ENCODE data around the gene FRMD4A.
"Not testable (repeated sequence)": the region's sequence is repeated elsewhere in the genome, so short reads cannot be mapped to it uniquely, and the experiment has no call there.

FRMD4A gene

DNA sequence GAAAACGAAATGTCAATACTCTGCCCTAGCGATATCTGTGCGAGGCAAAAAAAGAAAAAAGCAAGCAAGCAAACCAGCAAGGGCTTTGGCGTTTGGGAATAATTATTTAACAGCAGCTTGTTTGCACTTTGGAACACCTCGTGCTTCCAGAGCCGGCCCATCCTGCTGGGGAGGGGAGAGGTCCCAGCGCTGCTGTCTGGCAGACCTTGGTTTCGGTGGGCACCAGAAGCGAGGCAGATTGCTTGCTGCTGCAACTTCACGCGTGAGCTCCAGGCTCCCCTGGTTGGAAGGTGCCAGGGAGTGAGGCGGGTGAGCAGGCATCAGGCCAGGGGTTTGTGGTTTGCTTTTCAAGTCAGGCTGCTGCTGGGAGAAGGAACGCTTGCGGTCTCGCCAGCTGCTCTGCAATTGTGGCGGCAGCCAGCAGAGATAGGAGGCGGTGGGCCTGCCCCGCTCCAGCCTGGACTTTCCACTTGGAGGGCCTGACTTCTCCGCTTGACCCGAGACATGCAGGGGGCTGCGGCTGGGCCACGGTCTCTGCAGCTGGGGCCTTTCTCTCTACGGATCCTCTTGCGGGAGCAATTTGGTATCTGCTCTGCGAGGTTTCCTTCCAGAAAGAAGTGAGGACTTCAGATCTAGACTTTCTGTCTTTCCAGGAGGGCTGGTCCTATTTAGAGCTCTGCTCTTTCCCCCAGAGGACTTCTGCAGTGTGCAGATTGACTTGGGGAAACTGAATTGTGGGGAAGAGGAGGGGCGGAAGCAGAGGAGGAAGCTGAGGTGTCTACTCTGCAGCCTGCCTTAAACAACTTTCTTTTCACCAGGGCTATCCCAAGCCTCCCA lies 612.6 kb downstream of the FRMD4A start:
- H3K4me2 ChIP-seq (ENCODE audit: low read depth, low read length), result peak overlapping the region; percentile 21; the same call in 1 of the 2 replicates
- no peak overlapping the region for H2AFZ ChIP-seq (ENCODE audit: low read length)
- H3K9ac ChIP-seq (ENCODE audit: low read length), result no peak overlapping the region
- H3K9me2 ChIP-seq (replicated peaks; ENCODE audit: insufficient read depth, low read length), result no peaks in the 10 kb centered on the region
- peak; percentile 42 for DNase-seq
- H3K79me2 ChIP-seq (ENCODE audit: low read length), result no peaks in the 10 kb centered on the region
- no peaks in the 10 kb centered on the region for H3K9me3 ChIP-seq (replicated peaks; ENCODE audit: insufficient read depth, low read length)
- no peak for TF ChIP-seq EZH2 (optimal IDR thresholded peaks at IDR 0.05; ENCODE audit: low read depth, low read length)
- TF ChIP-seq, protein P1, sequence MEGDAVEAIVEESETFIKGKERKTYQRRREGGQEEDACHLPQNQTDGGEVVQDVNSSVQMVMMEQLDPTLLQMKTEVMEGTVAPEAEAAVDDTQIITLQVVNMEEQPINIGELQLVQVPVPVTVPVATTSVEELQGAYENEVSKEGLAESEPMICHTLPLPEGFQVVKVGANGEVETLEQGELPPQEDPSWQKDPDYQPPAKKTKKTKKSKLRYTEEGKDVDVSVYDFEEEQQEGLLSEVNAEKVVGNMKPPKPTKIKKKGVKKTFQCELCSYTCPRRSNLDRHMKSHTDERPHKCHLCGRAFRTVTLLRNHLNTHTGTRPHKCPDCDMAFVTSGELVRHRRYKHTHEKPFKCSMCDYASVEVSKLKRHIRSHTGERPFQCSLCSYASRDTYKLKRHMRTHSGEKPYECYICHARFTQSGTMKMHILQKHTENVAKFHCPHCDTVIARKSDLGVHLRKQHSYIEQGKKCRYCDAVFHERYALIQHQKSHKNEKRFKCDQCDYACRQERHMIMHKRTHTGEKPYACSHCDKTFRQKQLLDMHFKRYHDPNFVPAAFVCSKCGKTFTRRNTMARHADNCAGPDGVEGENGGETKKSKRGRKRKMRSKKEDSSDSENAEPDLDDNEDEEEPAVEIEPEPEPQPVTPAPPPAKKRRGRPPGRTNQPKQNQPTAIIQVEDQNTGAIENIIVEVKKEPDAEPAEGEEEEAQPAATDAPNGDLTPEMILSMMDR (IDR thresholded peaks at IDR 0.05; ENCODE audit: low read length), result no peak
- TF ChIP-seq EZH2phosphoT487 (IDR thresholded peaks at IDR 0.05; ENCODE audit: low read length), result no peak
- no peaks in the 10 kb centered on the region for H3F3A ChIP-seq (ENCODE audit: insufficient read depth, low read length)
- no peak overlapping the region for H3K4me3 ChIP-seq (ENCODE audit: low read length)
- H3K4me1 ChIP-seq (ENCODE audit: low read length), result no peaks in the 10 kb centered on the region
- no peaks in the 10 kb centered on the region for H4K20me1 ChIP-seq (ENCODE audit: insufficient read depth, low read length)
- H3K36me3 ChIP-seq (replicated peaks; ENCODE audit: insufficient read depth, low read length), result no peaks in the 10 kb centered on the region
- H3K27me3 ChIP-seq (replicated peaks; ENCODE audit: insufficient read depth, low read length), result no peaks in the 10 kb centered on the region
- H3K27ac ChIP-seq (ENCODE audit: low read length), result no peak overlapping the region

DNA sequence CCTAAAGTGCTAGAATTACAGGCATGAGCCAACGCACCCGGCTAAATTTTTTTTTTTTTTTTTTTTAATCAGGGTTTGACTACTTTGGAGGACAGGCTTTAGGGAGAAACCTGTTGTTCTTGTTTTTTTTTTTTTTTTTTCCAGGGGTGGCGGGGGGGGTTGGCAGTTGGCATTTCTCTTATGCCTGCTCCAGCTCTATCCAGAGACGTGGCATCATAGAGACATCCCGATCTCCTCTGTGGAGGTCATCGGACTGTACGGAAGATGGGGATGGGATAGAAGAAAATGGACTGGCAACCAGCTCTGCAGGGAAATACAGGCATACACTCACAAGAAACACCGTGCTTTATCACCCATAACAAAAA lies 613.2 kb downstream of the FRMD4A start:
- no peak overlapping the region for H3K4me3 ChIP-seq (ENCODE audit: low read length)
- no peaks in the 10 kb centered on the region for H4K20me1 ChIP-seq (ENCODE audit: insufficient read depth, low read length)
- H3K9ac ChIP-seq (ENCODE audit: low read length), result no peak overlapping the region
- H3K9me3 ChIP-seq (replicated peaks; ENCODE audit: insufficient read depth, low read length), result no peaks in the 10 kb centered on the region
- no peaks in the 10 kb centered on the region for H3K4me1 ChIP-seq (ENCODE audit: low read length)
- no peaks in the 10 kb centered on the region for H3K36me3 ChIP-seq (replicated peaks; ENCODE audit: insufficient read depth, low read length)
- TF ChIP-seq, protein P1 (IDR thresholded peaks at IDR 0.05; ENCODE audit: low read length), result no peak
- 0 out of 2 replicates have a peak overlapping the region, but pooled peaks have one; percentile 21 for H3K4me2 ChIP-seq (ENCODE audit: low read depth, low read length)
- no peak overlapping the region for H2AFZ ChIP-seq (ENCODE audit: low read length)
- H3K79me2 ChIP-seq (ENCODE audit: low read length), result no peaks in the 10 kb centered on the region
- H3K27me3 ChIP-seq (replicated peaks; ENCODE audit: insufficient read depth, low read length), result no peaks in the 10 kb centered on the region
- no peak overlapping the region for H3K27ac ChIP-seq (ENCODE audit: low read length)
- no peaks in the 10 kb centered on the region for H3F3A ChIP-seq (ENCODE audit: insufficient read depth, low read length)
- H3K9me2 ChIP-seq (replicated peaks; ENCODE audit: insufficient read depth, low read length), result no peaks in the 10 kb centered on the region
- no peak for DNase-seq

DNA sequence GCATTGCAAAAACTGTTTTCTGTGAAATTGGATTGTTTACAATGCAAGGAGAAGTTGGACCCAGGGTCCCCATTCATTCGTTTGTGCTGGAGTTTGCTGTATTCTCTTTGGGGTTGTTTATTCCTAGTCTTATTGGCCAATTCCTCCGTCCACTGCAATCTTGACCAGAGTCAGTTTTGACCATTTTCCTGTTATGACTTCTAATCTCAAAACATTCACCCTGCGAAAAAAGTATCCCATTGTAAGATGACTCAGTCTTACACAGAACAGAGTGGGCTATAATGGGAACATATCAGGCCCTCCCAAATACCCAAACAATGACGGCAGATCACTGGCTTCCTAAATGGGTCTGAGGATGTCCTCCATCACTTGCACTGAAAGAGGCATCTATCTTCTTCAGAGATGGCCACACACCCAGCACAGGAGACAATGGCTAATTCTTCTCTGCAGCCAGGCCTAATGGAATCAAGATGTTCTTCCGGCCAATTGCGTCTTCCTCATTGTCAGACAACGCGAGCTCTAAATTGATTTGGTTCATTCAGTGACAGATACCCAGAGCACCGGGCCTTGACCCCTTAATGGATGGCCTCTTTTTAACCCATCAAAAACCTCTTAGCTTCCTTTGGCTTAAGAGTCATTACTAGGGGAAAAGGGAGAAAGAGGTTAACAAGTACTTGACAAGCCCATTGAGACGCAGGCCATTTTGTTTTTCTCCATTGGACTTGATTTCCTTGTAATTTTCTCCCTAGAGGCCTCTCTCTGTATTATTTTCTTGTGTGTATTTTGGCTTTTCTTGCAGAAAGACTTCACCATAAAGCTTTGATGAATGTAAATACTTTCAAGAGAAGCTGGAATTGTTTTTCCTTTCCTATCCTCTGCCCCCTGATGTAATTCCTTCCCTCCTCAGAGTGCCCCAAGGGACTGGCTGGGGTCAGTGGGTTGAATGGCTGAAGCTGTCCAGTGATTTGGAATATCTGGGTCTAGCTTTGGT lies 614.3 kb downstream of the FRMD4A start:
- no peaks in the 10 kb centered on the region for H3K9me2 ChIP-seq (replicated peaks; ENCODE audit: insufficient read depth, low read length)
- DNase-seq, result no peak
- no peak overlapping the region for H3K27ac ChIP-seq (ENCODE audit: low read length)
- H3K79me2 ChIP-seq (ENCODE audit: low read length), result no peaks in the 10 kb centered on the region
- H3K9me3 ChIP-seq (replicated peaks; ENCODE audit: insufficient read depth, low read length), result no peaks in the 10 kb centered on the region
- H3K27me3 ChIP-seq (replicated peaks; ENCODE audit: insufficient read depth, low read length), result no peaks in the 10 kb centered on the region
- no peaks in the 10 kb centered on the region for H3F3A ChIP-seq (ENCODE audit: insufficient read depth, low read length)
- H3K36me3 ChIP-seq (replicated peaks; ENCODE audit: insufficient read depth, low read length), result no peaks in the 10 kb centered on the region
- H3K4me1 ChIP-seq (ENCODE audit: low read length), result no peaks in the 10 kb centered on the region
- H2AFZ ChIP-seq (ENCODE audit: low read length), result no peak overlapping the region
- H3K4me2 ChIP-seq (ENCODE audit: low read depth, low read length), result no peak overlapping the region
- no peaks in the 10 kb centered on the region for H4K20me1 ChIP-seq (ENCODE audit: insufficient read depth, low read length)
- H3K9ac ChIP-seq (ENCODE audit: low read length), result no peak overlapping the region
- H3K4me3 ChIP-seq (ENCODE audit: low read length), result no peak overlapping the region
- TF ChIP-seq EZH2 (optimal IDR thresholded peaks at IDR 0.05; ENCODE audit: low read depth, low read length) (no peak), EZH2phosphoT487 (IDR thresholded peaks at IDR 0.05; ENCODE audit: low read length) (no peak)
- TF ChIP-seq, protein P1 (IDR thresholded peaks at IDR 0.05; ENCODE audit: low read length), result no peak

DNA sequence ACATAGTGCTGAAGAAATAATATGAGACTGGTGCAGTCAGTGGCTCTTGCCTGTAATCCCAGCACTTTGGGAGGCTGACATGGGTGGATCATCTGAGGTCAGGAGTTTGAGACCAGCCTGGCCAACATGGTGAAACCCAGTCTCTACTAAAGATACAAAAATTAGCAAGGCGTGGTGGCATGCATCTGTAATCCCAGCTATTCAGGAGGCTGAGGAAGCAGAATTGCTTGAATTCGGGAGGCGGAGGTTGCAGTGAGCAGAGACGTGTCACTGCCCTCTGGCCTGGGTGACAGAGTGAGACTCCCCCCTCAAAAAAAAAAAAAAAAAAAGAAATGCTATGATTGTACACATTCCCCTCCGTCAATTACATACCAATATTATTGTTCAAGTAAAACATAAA lies 615.1 kb downstream of the FRMD4A start:
- not testable (repeated sequence) for H3K4me3 ChIP-seq (ENCODE audit: low read length); H3K79me2 ChIP-seq (ENCODE audit: low read length); DNase-seq; H3K27ac ChIP-seq (ENCODE audit: low read length); H3K9ac ChIP-seq (ENCODE audit: low read length); H3K4me2 ChIP-seq (ENCODE audit: low read depth, low read length); H3K36me3 ChIP-seq (replicated peaks; ENCODE audit: insufficient read depth, low read length); H3F3A ChIP-seq (ENCODE audit: insufficient read depth, low read length); H3K9me3 ChIP-seq (replicated peaks; ENCODE audit: insufficient read depth, low read length); H3K9me2 ChIP-seq (replicated peaks; ENCODE audit: insufficient read depth, low read length); H3K27me3 ChIP-seq (replicated peaks; ENCODE audit: insufficient read depth, low read length); H4K20me1 ChIP-seq (ENCODE audit: insufficient read depth, low read length); H3K4me1 ChIP-seq (ENCODE audit: low read length); H2AFZ ChIP-seq (ENCODE audit: low read length)

Data from MM.1S (cell line).